ENCODE measurements around the gene MUCL3. TPM values are rescaled to one million over a fixed set of nuclear protein-coding genes. Genes with fewer than 3 reads are reported as not detected.

Gene MUCL3
- total RNA-seq, 2 experiments from 2014 or later: not detected

GRCh38 chr6:30957716-30958115 lies 16.9 kb downstream of the MUCL3 start:
- Mint-ChIP-seq H3K27ac (no peak overlapping the region), H3K4me1 (ENCODE audit: low read depth) (peaks cover 12% of the 10 kb centered on the region), H3K27me3 (peaks cover 23% of the 10 kb centered on the region), H3K36me3 (ENCODE audit: low read depth) (no peaks in the 10 kb centered on the region), H3K9me3 (no peaks in the 10 kb centered on the region), H3K4me3 (no peak overlapping the region)
- POLR2A ChIA-PET: no interaction called here
- intact Hi-C loops (cut with micrococcal nuclease): no loop called here
- ATAC-seq: no peak
- CTCF ChIA-PET: no interaction called here
- DNase-seq: no peak
- no peak for TF ChIP-seq CTCF (IDR thresholded peaks at IDR 0.05)

- POLR2A ChIA-PET: interaction anchor here (0.7 kb wide), 1 partner anchor 15 kb away, joined by 3 read pairs; no protein-coding TSS in a partner anchor
- intact Hi-C loops (cut with micrococcal nuclease): no loop called here
- ATAC-seq: no peak
- H3K27ac Mint-ChIP-seq: no peak overlapping the region
- H3K36me3 Mint-ChIP-seq (ENCODE audit: low read depth): no peaks in the 10 kb centered on the region
- DNase-seq: no peak
- H3K4me3 Mint-ChIP-seq: no peak overlapping the region
- peaks cover 9% of the 10 kb centered on the region for H3K4me1 Mint-ChIP-seq (ENCODE audit: low read depth)
- CTCF ChIA-PET: interaction anchor here (0.7 kb wide), 1 partner anchor 16 kb away, joined by 3 read pairs; no protein-coding TSS in a partner anchor
- TF ChIP-seq CTCF (IDR thresholded peaks at IDR 0.05): no peak
- peaks cover 28% of the 10 kb centered on the region for H3K27me3 Mint-ChIP-seq
- H3K9me3 Mint-ChIP-seq: no peaks in the 10 kb centered on the region
These were observed 20.3 kb downstream of the MUCL3 start for GRCh38 chr6:30960907-30961673.

DNA sequence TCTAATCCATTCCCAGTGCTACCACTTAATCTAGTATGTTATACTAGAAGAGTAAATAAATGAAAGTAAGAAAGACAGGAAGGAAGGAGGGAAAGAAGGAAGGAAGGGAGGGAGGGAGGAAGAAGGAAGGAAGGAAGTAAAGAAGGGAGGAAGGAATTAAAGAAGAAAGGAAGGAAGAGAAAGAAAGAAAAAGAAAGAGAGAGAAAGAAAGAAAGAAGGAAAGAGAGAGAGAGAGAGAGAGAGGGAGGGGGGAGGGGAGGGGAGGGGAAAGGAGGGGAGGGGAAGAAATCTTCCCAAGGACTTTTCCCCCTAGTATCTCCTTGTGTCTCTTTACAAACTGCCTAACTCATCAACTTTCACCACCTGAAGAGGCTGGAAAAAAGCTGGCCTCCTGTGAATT lies 21.9 kb downstream of the MUCL3 start:
- Mint-ChIP-seq H3K4me3 (no peak overlapping the region), H3K27ac (no peak overlapping the region), H3K36me3 (ENCODE audit: low read depth) (no peaks in the 10 kb centered on the region), H3K27me3 (peaks cover 27% of the 10 kb centered on the region), H3K9me3 (no peaks in the 10 kb centered on the region), H3K4me1 (ENCODE audit: low read depth) (peaks cover 9% of the 10 kb centered on the region)
- intact Hi-C loops (cut with micrococcal nuclease): no loop called here
- POLR2A ChIA-PET: no interaction called here
- no peak for TF ChIP-seq CTCF (IDR thresholded peaks at IDR 0.05)
- DNase-seq: no peak
- no peak for ATAC-seq
- CTCF ChIA-PET: no interaction called here

DNA sequence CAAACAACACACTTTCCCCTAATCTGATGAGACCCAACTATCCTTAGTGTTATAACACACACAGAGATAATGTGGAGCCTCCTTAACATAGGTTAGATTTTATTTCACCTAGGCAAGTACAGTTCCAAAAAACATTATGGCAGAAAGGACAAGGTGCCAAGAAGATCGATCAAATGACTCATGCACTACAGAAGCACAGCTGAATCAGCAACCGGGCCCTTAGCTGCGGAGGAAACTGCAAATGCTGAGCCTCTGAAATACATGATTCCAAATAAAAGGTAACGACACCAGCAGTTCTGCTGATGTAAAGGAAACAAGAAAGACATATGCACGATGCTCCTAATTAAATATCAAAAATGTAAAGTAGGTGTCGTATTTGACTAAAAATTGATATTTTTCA lies 22.9 kb downstream of the MUCL3 start:
- Mint-ChIP-seq H3K27ac (no peak overlapping the region), H3K9me3 (no peaks in the 10 kb centered on the region), H3K4me3 (no peak overlapping the region), H3K4me1 (ENCODE audit: low read depth) (peaks cover 9% of the 10 kb centered on the region), H3K27me3 (peaks cover 21% of the 10 kb centered on the region), H3K36me3 (ENCODE audit: low read depth) (no peaks in the 10 kb centered on the region)
- no peak for DNase-seq
- ChIA-PET POLR2A (no interaction called here), CTCF (no interaction called here)
- ATAC-seq: no peak
- TF ChIP-seq CTCF (IDR thresholded peaks at IDR 0.05): no peak
- intact Hi-C loops (cut with micrococcal nuclease): no loop called here

DNA sequence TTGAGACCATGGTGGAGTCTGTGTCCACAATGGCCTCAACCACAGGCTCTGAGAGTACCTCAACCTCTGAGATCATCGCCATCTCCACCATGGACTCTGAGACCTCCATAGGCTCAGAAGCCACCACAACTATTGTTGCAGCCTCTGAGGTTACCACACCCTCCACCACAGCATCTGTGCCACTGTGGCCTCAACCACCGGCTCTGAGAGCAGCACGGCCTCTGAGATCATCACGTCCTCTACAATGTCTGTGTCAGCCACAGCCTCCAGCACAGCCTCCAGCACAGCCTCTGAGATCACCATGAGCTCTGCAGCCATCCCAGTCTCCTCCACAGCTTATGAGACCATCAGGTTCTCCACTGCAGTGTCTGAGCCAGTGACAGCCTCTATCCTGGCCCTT lies 23.3 kb downstream of the MUCL3 start:
- ATAC-seq: peak; percentile 51
- H3K27me3 Mint-ChIP-seq: peaks cover 20% of the 10 kb centered on the region

More for the DNA sequence above, 23.3 kb downstream of the MUCL3 start:
- Mint-ChIP-seq H3K4me1 (ENCODE audit: low read depth) (peaks cover 9% of the 10 kb centered on the region), H3K4me3 (no peak overlapping the region), H3K9me3 (no peaks in the 10 kb centered on the region), H3K27ac (no peak overlapping the region), H3K36me3 (ENCODE audit: low read depth) (no peaks in the 10 kb centered on the region)
- intact Hi-C loops (cut with micrococcal nuclease): no loop called here
- no peak for TF ChIP-seq CTCF (IDR thresholded peaks at IDR 0.05)
- POLR2A ChIA-PET: no interaction called here
- peak; percentile 45 for DNase-seq
- CTCF ChIA-PET: no interaction called here

All from activated CD8-positive, alpha-beta T cell treated with anti-CD3 and anti-CD28 coated beads for 36 hours (primary cell).